NCI-H2171 treated with DMSO at 0.1 percent for 48 hours (cell line): Measurements from ENCODE around the gene FOXP1.
A peak's percentile ranks its signal among the peaks of the same experiment; 100 is the strongest.
"Not testable (repeated sequence)": the region's sequence is repeated elsewhere in the genome, so short reads cannot be mapped to it uniquely, and the experiment has no call there.

ENCODE experiments used
- DNase-seq: peaks from one replicate; lab custom pipeline; 2025; lab: John Stamatoyannopoulos, UW

The FOXP1 gene

DNA sequence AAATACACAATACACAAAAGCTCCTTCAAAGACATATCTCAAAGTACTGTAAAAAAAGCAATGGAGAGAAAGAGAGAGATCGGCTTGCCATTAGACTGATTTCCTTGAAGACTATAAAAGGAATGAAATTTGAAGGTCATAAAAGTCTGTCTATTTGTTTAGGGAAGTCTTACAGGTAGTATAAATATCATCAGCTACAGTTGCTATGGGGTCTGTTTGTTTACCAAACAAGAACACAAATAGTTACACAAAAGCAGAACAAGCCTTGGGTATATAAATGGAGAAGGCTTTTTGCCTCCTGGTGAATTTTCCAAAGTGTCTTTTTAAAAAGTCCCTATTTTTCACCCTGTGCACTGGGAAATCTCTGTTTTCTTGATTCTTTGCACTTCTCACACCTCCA lies 552.3 kb downstream of the FOXP1 start:
- no peak for DNase-seq

DNA sequence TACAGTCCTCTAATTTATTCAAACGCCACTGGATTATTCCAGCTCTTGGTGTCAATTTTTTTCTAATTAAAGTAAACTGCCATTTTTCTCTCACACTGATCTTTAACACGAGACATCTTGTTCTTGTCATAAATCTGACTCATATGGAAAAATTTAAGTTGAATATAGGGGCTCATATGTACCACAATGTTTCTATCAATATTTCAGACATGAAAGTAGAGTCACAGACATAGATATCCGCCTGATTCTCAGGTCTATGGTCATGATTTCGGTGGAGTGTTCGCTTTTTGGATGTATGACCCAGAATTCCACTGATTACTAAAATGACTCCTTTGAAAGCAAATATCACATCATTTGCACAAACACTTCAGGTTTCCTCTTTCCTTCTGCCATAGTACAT lies 552.8 kb downstream of the FOXP1 start:
- DNase-seq = no peak

DNA sequence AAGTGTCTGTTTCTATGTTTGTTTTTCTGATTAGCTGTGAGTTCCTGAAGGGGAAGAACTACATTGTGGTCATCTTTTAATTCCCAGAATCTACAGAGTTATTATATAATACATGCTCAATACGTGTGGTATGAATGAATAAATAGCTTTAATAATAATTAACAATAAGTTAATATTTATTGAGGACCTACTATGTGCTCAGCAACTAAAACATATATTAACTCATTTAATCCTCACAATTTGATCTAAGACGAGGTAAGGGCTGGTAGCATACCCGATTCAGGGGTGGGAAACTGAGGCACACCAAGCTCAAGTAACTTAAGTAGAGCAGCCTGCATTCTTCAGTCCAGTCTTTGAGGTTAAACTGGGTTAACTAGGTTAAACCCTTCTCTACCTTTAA lies 553.8 kb downstream of the FOXP1 start:
- DNase-seq = no peak

DNA sequence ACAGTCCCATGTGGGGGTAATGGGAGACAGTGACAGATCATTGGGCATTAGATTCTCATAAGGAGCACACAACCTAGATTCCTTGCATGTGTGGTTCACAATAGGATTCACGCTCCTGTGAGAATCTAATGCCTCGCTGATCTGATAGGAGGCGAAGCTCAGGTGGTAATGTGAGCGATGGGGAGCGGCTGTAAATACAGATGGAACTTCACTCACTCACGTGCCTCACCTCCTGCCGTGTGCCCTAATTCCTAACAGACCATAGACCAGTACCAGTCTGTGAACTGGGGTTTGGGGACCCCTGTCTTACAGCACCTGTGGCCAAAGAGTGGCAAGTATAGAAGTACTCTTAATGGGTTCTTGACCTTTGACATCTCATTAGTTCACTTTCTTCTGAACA lies 554.7 kb downstream of the FOXP1 start:
- DNase-seq = no peak

DNA sequence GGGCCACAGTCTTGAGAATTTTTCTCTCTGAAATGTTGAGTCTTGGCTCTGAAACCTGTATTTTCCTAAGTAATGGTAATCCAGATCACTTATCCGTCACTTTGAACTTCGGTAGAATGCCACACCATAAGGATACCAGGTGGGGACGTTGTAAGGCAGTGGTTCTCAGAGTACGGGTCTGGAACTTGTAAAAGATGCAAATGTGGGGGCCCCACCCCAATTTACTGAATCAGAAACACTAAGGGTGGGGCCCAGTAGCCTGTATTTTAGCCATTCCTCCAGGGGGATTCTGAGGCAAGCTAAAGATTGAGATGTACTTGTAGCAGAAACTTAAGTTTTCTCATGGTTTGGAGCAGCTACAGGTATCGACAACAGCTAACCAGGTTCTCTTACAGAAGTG lies 555.3 kb downstream of the FOXP1 start:
- no peak for DNase-seq

DNA sequence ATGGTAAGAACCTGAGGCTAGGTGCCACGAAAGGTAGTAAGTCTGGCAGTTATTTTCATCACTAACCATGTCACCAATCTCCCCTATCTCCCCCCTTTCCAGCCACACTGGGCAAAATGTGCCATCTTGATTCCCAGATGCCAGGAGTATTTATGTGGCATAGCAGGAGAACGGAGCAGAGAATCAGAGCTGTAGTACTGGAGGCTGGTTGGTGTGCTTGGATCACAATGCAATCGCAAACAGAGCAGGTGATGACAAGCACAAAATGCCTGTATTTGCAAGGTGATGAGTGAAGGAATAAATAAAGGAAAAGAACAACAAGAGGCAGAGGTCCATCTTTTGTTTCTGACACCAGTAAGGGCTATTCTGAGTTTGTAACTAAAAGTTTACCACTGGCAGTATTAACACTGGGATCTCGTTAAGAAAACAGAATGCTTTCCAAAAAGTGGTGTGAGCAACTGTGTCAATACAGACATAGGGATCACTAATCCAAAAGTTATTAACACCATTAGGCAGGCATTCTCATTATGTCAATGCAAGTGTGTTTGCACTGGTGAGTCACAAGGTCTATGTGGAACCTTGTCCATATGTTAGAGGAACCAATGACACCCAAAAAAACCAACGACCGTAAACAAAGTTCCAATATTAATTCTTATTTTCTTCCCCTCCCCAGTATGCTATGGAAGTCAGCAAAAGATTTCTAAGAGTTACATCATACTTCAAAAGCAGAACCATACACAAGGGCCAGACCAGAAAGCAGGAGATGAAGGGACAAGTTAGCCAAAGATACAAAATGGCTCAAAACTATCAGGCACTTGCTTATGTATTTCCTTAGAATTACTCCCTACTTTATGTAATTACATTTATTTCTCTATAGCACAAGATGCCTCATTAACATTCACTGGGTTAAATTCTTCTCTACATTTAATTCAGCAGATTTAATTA lies 556.6 kb downstream of the FOXP1 start:
- DNase-seq = no peak

DNA sequence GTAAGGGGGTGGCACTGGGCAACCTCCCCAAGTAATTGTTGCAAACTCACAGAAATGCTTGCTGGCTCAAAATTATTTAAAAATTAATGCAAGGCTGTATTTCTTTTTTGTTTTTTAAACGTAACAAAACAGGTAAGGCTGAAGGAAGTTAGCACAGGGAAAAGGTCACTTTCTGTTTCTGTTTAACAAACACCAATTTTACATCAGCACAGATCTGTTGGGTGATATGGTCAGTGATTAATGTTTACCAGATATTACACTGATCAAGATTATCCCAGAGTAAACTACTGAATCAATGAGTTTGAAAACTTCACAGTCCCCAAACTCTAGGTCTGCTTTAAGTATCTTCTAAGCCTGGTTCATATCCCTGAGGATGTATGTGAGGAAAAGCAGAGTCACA lies 558.0 kb downstream of the FOXP1 start:
- no peak for DNase-seq

DNA sequence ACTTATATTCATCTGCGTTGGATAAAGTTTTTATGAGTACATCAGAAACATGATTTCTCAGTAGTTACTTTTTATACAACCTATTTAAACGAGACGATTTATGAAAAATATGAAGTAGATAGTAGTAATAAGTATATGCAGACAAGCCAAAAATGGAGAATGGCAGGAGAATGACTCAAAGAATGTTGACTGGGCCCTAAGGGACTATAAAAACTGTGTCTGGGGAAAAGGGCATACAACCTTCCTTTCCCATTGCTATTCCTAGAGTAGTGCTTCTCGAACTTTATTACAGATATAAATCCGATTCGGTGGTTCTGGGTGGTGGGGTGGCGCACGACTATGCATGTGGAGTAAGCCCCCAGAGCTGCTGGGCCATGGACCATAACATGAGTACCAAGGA lies 558.5 kb downstream of the FOXP1 start:
- no peak for DNase-seq

DNA sequence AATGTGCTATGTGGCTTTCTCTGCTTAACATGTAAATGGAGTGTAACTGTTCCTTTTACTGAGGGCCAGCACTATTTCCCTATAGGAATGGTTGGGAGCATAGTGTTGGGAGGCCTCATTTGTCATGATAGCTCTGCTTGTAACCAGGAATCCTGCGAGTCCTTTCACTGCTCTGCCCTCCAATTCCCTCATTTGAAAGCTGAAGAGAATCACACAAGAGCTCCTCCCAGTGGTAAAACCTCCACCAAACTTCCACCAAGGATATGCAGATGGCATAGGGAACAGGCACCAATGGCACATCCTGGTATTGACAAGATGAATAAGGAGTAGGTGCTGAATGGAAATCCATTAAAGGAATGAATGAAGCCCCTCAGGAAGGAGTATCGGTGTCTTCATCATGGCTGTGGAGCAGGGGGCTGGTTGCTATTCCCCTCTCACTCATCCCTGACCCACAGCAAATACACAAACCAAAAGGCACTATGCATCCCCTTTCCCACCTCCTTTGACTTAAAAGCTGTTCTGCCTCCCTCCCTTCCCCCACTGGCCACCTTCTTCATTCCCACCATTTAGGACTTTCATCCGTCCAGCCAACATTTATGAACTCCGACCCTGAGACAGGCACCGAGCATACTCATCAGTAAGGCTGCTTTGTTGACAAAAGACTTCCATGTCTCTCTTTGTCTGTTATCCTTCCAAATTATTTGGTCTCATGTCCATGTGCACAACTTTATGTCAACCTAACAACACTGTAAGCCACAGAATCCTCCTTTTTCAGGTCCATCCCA lies 560.8 kb downstream of the FOXP1 start:
- no peak for DNase-seq

DNA sequence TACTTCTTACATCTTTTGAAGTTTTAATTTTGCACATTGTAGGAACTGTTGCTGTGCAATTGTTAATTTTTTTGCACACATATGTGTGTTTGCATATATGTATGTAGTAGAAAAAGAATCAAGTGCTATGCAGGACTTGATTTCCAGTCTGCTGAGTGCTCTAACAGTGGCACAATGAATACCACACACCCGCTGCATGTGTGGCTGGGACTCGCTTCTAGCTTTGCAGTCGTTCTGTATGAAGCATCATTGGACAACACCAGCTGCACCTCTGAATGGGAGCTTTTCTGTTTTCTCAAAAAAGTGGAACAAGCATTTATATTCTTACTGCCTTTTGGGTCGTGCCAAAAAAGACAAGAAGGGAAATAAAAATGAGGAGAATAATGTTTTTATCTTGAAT lies 564.7 kb downstream of the FOXP1 start:
- no peak for DNase-seq

DNA sequence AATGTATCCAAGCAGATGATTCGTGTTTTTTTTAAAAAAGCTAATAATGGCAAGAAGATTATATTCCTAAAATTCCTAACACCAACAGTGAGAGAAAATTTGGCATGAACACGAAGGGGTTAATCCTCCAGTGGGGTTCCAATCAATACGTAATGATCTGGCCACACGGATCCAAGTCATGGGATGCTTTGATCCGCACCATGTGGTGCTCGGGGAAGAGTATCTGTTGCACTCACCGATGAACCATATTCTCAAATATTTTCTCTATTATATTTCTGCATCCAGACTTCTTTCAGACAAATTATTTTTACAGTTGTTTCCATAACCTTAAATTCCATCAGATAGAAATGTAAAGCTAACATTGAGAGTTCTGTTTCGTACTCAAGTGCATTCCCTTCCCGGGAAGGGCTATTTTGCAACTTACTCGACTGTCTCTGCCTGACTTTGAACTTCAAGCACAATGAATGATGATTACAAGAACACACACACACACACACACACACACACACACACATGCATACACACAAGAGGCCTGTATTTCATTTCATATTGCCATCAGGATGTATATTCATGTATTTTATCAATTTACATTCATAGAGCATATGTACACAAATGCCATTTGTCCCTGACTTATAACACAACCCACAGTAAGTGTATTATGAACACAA lies 567.2 kb downstream of the FOXP1 start:
- DNase-seq = no peak

DNA sequence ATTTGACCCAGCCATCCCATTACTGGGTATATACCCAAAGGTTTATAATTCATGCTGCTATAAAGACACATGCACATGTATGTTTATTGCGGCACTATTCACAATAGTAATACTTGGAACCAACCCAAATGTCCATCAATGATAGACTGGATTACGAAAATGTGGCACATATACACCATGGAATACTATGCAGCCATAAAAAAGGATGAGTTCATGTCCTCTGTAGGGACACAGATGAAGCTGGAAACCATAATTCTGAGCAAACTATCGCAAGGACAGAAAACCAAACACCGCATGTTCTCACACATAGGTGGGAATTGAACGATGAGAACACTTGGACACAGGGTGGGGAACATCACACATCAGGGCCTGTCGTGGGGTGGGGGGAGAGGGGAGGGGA lies 568.9 kb downstream of the FOXP1 start:
- DNase-seq = not testable (repeated sequence)

DNA sequence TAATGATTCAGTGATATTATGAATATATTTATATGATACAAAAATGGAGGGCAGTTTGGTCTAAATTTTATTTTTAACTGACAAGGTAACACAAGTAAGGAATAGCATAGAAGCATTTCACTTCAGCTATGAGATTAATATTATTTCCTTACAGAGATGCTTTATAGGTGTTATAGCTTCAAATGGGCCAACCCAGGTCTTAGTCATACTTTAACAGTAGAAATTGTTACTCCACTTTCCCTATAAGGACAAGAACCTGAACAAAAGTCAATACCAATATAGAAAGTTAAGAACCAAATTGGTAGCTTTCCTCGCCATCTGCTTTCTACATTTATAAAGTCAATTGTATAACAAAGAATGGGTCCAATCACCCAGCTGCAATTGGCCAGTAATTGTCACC lies 570.6 kb downstream of the FOXP1 start:
- DNase-seq = no peak

DNA sequence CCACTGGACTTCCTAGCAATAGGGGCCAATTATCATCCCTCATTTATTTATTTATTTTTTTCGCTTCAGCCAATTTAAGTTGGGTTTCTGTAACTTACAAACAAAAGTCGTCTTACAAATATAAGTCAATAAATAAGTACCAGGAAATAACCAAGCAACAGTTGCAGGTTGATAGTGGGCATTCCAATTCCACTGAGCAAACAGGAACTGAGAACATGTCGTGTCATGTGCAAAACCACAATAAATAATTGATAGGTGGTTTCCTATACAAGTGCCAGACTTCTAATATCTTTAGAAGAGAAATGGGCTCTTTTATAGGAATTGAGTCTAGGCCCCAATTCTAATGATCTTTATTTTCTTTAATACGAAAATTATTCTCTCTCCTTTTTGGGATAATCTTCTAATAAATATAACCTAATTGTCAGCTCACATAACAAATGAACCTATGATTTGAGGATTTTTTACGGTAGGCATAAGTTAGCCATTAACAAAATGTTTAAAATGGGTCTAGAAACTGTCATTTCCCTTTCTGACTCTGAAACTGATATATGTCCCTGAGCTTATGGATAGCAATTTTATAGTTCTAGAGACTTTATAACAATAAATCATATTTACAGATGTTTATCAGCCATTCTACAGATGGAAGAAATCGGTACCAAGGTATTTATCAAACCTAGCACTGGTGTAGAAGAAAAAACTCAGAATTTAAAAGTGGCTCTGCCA lies 571.8 kb downstream of the FOXP1 start:
- no peak for DNase-seq

DNA sequence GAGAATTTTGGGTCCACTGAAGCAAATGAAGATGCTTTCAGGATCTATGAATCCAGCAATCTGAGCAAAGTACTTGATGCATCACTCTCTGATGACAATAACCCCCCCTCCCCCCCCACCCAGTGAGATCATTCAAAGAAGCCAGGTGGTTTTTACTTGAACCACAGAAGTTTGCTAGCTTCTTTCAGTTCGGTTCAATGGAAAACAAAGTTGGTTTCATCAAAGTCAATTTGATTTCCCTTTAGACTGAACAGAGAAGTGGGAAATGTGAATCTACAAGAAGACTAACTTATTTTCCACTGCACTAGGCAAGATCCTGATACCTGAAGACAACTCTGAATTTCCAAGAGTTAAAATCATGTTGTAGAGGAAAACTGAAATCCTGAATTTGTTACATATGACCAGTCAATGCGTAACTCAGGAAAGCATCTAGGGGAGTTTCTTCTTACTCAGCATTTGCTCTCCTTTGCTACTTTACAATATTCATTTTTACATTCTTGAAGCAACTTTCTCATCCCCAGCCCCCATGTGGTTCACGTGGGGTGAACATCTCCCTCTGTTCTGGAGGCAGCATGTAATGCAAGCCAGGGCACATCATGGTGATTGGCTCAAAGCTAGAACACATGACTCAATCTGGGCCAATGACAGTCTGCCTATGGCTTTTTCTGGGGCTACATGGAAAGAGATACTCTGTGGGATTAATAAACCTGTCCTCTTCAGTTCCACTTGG lies 572.6 kb downstream of the FOXP1 start:
- DNase-seq = no peak

DNA sequence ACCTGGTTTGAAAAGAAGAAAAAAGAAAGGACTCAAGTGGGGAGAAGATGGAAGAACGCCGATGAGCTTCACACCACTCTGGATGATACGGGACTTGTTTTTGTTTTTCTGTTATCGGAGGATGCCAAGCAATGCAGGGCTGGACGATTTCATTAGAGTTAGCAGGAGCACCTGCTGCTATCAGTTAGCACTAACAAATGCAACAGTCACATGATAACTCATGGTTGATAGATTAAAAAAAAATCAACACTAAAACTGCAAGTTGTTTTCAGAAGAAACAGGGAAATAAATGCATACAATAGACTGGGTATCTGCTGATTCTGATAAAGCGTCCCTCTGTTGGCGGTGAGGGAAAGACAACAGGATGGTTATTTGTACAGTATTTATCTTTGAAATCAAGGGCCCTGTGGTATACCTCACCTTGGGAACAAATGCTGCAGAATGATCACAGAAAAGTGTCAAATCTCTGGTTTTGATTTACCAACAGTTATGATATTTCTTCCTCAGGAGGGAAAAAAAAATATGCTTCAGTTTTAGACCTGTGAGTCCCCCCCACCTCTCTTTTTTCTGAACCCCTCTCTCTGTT lies 575.1 kb downstream of the FOXP1 start:
- DNase-seq = peak; percentile 18

DNA sequence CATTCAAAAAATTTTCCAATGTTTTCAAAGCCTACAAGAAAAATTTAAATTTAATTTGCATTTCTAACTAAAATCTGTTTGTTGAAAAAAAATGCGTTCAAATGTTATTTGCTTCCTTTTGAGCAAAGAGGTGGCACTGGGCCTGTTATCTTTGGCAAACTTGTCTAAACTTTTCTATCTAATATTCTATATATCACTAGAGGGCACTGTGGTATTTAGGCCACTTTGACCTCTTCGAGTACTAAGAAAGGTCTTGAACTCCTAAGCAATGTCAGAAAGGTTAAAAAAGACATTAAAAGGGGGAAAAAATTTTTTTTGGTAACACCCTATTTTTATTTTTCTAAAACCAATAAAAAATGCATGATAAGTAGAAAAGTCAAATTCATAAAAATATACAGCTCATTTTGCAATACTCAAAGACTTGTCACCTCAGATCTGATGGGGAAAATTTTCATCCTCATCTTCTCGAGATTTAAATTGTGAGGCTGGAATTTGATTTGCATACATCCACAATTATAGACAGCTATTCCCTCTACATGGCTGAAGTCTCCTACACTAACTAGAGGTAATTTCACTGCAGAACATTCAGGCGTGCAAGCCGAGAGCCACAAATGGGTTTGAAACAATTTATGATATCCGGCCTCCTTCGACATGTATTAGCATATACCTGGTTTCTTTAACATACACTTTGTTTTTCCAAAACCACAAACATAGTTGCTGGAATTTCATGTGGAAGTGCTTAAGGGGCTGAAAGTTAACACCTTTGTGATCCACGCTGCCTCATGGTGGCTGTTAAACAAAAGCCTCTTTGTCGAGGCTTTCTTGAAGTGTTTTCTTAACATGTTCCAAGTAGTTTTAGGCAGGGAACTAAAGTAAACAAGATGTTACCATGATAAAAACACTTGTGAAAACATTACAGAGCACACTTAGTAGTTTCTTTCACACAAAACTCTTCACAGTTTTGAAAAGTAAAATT lies 576.4 kb downstream of the FOXP1 start:
- peak; percentile 52 for DNase-seq

DNA sequence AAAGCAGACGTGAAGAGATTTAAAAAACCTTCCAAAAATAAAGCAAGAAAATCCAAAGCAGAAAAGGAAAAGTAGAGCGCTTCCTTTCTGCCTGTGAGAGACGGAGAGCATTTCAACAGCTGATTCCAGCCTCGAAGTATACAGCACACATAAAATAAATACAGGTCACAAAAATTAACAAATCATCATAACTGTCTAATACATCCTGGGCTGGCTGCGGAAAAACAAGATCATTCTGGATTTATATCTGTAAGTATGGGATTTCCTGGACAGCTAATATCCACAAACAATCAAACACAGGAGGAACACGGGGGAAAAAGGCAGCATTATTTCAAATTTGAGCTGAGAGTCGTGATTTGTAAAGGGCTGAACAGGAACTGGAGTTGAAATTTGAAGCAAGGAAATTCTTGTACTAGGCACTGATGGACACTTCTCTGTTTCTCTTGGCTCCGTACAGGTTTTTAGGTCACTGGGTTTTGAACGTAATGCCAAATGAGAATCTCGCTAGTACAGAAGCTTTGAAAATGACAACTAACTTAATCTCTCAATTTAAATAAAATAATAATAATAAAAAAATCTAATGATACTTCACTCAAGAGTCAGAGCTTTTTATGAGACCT lies 577.7 kb downstream of the FOXP1 start:
- DNase-seq = no peak

DNA sequence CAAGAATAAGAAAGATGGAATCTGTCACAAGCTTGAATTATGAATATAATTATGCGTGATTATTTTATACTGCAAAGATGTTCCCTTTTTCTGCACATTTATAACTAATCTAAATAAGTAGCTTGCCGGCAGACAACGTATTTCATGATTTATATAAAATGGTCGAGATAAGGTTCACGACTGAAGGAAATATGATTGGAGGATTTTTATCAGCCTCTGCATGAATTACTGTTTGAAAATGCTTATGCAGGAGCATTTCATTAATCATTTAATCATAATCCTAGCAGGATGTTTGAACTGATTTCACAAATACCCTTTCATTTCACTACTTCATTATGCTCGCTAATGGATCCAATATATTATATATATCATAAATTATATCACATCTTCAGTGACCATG lies 580.0 kb downstream of the FOXP1 start:
- DNase-seq = no peak
